Pulmonary artery endothelial cell (primary cell): Measurements from ENCODE around the gene CYP4Z1. TPM values are rescaled to one million over a fixed set of nuclear protein-coding genes. Genes with fewer than 3 reads are reported as not detected.
"Not testable (repeated sequence)": the region's sequence is repeated elsewhere in the genome, so short reads cannot be mapped to it uniquely, and the experiment has no call there.

ENCODE experiments used
- DNase-seq: peaks from one replicate; pipeline ENCODE4 v3.0.0-alpha.2; 2011; ENCODE audit warnings: low read depth, low spot score
- total RNA-seq: library from RNA; depleted of rRNA; stranded (reverse); fragments of >200 nt; gene quantifications from 2 replicates; pipeline ENCODE4 v1.2.3, GENCODE V29; 2014

The CYP4Z1 gene, protein sequence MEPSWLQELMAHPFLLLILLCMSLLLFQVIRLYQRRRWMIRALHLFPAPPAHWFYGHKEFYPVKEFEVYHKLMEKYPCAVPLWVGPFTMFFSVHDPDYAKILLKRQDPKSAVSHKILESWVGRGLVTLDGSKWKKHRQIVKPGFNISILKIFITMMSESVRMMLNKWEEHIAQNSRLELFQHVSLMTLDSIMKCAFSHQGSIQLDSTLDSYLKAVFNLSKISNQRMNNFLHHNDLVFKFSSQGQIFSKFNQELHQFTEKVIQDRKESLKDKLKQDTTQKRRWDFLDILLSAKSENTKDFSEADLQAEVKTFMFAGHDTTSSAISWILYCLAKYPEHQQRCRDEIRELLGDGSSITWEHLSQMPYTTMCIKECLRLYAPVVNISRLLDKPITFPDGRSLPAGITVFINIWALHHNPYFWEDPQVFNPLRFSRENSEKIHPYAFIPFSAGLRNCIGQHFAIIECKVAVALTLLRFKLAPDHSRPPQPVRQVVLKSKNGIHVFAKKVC
- total RNA-seq: not detected in 2 replicates

DNA sequence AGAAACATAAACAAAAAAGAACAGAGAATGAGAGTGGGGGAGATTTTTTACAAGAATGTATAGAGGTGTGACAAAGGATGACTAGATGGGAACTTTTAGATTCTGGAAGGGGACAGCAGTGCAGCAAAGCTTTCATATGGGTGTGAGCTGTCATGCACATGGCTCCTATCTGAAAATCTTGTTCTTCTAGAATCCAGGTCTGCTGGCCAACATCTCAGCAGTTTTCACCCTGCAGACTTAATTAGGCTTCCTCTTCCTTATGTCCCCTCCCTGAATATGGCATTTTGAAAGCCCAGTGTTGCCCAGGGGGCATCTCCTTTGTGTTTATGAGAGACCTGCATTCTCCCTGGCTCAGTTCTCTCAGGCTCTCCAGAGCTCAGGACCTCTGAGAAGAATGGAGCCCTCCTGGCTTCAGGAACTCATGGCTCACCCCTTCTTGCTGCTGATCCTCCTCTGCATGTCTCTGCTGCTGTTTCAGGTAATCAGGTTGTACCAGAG, at the start of gene CYP4Z1:
Gene CYP4Z1 (plus strand): TSS at position 135 of the 498 bp plus-strand sequence. CDS start 260 bp downstream, at position 395.
- no peak for DNase-seq

DNA sequence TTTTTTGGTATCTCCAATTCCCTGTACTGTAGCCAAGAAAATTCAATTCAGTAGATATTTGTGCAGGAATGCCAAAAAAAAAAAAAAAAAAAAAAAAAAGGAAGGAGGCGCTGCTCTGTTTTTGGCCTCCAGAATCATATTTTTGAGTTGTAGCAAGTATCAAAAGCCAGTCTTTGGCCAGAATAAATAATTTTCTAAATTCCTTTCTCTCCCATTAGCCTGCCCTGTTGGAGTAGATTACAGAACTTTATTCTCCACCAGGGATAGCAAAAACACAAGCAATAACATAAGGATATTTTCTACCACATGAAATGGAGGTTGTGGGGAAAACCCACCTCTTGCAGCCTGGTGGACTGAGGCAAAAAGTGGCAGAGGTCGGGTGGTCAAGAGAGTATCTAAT, 46.0 kb upstream of the CYP4Z1 start:
- DNase-seq: no peak

DNA sequence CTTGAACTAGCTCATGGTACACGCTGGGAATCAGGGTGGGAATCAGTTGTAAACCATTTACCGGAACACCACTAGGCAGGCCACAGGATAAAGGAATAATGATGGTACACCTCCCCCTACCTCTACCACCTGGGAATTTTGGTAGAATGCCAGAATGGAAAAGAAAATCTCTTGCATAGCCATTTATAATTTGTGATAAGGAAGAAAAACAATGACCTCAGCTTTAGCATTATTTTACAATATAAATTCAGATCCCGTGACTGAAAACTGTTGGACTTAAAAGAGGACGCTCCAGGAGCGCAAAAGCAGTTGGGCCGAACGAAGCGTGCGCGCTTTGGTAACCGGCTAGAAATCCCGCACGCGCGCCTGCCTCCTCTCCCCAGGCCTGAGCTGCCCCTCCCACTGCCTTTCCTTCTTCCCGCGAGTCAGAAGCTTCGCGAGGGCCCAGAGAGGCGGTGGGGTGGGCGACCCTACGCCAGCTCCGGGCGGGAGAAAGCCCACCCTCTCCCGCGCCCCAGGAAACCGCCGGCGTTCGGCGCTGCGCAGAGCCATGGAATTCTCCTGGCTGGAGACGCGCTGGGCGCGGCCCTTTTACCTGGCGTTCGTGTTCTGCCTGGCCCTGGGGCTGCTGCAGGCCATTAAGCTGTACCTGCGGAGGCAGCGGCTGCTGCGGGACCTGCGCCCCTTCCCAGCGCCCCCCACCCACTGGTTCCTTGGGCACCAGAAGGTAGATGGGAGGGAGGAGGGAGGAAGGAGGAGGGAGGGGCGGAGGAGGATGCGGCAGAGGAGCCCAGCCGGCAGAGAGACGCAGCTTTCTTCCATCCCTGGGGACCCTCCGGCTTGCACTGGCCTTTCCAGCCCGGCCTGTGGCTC, 43.5 kb upstream of the CYP4Z1 start, which contains the start of gene CYP4X1:
Gene CYP4X1 (plus strand): TSS at position 402 of the 873 bp plus-strand sequence. CDS start 149 bp downstream, at position 551.
- DNase-seq: peak; percentile 27

DNA sequence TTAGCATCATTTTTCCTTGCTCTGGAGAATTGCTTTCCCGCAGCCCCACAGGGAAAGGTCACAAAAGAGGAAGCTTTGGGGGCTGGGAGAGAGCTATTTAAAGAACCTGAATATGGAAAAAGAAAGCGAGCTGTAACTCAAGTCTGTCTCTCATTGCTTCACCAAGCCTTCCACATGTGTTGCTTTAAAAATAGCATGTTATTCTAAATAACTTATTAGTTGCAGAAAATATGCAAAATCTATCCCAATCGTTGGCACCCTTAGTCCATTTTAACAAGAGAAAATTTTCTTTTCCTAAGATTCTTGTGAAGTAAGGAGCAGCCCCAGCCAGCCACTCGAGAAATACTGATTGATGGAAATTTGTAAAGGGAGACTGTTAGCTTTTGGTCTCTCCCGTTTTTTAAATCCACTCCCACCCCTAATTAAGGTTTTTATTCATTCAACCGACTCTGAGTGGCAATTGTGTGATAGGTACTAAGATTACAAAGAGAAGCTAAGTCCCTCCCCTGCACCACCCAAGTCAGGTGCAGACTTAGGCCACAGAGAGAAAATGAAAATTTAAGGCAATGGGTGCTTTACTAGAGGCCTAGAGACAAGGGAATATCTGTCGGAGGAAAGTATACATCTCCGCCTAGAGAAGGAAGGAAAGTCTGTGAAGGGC, 42.8 kb upstream of the CYP4Z1 start:
- DNase-seq: no peak

DNA sequence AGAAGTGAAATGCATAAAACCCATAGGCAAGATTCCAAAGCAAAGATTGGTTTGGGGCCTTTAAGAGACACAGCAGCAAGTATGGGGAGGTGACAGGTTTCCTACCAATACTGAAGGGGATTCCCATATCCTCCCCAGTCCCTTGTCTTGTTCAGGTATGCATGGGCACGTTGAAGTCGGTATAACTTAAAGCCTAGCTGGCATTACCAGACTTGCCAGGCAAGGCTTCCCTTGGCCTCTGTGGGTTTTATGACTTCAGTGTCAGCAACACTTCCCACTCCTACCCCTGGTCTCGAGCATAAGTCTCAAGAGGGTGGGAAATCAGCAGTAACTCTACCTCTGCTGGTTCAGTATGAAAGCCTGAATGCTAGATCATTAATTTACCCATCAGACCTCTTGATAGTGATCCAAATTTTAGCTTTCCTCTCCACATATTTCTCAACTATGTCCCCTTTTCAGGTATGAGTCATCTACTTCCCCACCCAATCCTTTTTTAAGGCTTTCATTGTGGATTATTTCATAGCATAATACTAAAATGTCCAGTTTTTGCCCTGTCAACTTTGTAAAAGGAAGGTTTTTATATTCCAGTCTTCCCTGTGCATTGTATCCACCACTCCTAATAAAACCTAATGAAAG, 36.7 kb upstream of the CYP4Z1 start:
- DNase-seq: no peak

DNA sequence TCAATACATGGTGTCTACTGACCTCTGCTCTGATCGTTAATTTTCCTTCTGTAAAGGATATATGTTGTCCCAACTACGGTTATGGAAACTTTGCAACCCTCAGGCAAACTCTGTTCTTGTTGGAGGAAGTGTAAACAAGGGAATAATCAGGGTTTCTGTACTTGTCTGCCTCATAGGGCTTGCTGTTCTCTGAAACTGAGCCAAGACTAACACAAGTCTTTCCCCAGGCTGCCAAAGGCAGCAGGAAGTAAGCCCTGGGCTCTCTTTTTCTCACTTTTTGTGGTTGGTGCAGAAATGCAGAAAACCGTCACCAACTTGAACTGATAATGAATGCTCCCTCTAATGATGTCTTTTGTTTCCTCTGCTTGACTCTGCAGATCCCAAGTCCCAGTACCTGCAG, 36.0 kb upstream of the CYP4Z1 start:
- peak; percentile 66 for DNase-seq

DNA sequence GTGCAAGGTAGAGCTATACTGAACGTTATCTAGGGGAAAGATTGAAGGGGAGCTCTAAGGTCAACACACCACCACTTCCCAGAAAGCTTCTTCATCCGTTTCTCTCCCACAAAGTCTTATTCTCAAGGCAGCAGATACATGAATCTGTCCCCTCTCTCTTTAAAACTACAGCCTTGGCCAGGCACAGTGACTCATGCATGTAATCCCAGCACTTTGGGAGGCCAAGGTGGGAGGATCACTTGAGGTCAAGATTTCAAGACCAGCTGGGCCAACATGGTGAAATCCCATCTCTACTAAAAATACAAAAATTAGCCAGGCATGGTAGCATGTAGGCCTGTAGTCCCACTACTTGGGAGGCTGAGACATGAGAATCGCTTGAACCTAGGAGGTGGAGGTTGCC, 35.4 kb upstream of the CYP4Z1 start:
- no peak for DNase-seq

DNA sequence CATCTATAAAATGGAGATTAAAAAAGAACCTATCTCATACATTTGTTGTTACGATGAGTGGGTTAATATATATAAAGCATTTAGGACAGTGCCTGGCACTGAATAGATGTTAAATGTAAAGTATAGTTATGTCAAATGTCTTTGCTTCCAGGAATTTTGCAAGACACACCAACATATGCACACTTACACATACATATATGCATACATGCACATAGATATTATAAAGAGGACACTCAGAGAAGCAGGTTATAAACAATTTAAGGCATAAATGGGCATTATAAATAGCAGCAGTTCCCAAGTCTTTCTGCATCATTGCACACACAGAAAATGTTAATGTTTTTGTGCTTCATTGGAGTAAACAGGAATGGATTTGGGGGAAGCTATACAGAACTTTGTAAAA, 30.3 kb upstream of the CYP4Z1 start:
- no peak for DNase-seq

DNA sequence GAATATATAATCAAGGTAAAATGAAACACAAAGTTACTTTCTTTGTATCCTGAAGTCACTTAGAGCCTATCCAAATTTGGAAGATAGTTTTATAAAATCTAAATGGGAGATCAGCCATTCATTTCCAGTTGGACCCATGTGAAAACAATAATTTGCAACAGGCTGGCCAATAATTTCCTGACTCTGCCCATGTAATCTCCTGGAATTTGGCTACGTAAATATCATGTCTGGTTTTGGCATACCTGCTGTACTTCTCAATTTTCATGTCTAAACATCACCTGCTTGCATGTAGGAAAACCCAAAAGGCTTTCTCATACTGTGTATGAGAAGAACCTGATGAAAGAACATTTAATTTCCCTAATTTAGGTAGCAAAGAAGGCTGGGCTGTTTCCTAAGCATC, 7.7 kb upstream of the CYP4Z1 start:
- DNase-seq: no peak

DNA sequence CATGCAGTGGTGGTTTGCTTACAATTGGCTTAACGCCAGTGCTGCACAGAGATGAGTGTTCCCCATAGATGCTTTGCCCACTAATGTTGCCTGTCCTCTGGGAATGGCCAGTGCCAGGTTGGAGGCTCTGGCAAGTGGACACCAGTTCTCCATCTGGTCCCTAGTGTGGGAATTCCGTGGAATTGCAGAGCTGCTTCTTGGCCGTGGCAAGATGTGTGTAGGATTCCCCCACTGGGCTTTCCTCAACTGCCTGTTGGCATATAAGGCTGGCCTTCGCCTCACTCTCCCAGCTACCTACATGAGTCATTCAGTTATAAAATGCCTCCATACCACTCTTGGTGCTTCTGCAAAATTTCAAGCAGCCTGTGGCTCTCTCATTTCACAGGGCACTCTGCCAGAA, 2.0 kb downstream of the CYP4Z1 start:
- DNase-seq: not testable (repeated sequence)

DNA sequence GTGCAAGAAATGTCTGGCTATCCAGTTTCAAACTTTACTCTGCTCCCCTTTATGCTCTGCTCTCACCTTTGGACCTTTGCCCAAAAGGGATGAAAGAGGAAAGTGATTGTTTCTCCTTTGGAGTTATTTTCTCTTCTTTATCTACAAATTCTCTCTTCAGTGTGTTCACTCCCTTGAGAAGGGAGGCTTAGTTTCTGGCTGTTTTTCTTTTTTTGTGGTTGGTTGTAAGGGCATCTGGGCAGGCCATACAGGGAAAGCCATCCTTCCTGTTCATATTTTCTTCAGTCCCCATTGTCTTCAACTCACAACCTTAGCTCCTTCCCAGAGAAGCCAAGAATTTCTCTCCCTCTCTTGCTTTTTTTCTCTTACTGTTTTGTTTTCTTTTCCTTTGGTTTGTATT, 2.5 kb downstream of the CYP4Z1 start:
- DNase-seq: not testable (repeated sequence)

DNA sequence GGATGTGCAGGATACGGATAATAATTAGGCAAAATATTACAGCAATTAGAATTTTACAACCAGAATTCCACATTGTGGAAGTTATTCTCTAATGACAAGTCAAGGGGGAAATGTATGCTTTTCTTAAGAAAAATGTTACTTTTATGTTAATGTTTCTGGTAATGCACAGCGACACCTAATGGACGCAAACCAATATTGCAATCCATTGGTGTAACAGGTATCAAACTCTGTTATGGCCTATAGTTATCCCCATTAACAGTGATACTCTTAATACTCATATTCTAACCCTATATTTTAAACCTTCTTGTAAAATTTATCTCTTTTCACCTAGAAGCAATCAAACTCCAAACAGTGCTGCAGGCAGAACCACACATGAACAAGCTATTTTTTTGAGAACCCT, 22.3 kb downstream of the CYP4Z1 start:
- DNase-seq: not testable (repeated sequence)

DNA sequence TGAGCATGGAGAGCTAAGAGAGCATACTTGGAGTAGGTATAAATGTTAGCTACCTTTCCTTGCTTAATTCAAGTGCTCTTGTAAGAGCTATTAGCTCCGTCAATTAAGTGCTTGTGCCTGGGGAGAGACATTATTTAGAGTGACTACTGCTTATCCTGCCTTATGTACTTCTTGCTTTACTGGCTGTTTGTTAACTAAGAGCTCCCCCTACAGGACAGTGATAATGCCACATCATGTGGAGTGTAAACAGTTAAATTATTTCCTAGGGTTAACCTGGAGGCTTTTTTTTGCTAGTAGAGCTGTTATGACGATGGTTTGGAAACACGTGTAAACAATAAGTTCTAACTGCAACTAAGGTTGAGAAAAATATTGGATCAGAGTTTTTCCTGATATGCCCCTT, 24.4 kb downstream of the CYP4Z1 start:
- DNase-seq: not testable (repeated sequence)

DNA sequence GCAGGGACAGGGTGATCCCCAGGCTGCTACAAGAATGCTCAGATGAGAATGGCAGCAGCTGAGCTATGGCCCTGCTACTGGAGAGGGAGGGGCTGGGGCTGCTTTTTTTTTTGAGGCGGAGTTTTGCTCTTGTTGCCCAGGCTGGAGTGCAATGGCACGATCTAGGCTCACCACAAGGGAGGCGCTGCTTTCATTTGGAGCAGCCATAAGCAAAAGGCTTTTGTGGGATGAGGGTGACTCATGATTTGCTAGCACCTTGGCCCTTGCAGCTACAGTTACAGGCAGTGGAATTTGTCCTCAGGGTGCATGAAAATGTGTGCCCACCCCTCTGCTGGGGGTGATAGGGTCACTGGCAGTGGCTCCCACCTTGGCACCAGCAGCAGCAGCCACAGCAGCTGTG, 37.8 kb downstream of the CYP4Z1 start:
- DNase-seq: no peak

DNA sequence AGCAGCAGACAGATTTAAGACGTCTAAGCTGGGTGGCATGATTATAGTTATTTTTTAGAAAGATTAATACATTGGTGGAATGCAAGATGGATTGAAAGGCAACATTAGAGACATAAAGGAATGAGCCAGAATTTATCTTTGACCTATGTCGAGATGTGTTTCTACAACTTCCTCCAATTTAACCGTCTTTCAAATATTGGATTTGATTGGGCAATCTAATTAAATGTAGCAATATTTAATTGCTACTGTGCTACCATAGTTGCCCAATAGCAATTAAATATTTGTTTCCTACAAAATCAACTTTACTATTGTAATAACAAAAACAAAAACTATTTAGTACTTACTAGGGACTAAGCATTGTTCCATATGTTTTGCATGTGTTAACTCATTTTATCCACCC, 39.8 kb downstream of the CYP4Z1 start:
- DNase-seq: no peak

DNA sequence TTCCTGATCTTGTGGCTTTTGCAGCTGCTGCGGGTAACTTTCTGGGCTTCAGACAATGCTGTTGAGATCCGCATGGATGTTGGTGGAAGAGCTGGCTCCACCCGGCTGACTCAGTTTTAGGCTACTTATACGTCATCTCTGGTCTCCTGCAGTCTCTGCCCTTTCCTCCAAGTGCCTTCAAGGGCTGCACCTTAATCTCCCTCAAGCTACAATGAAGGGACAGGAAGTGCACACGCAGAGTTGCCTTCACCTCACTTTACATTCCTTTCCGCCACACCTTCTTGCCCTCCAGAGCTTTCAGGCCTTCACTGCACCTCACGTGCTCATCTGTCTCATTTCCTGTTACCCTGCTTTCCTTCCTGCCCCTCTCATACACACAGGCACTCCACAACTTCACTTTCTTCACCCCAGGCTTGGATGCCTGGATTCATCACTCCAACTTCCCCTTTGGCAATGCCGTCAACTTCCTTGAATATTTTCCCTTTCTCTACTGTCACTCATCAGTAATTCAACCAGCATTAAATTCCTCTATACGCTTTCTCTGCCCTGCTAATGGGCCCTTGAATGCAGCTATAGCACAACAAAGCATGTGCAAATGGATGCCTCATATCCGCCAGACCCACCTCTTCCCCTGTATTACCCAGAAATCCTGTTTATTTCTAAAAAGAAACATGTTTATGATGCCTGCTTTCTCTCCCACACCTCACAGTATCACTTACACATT, 41.0 kb downstream of the CYP4Z1 start:
- not testable (repeated sequence) for DNase-seq

DNA sequence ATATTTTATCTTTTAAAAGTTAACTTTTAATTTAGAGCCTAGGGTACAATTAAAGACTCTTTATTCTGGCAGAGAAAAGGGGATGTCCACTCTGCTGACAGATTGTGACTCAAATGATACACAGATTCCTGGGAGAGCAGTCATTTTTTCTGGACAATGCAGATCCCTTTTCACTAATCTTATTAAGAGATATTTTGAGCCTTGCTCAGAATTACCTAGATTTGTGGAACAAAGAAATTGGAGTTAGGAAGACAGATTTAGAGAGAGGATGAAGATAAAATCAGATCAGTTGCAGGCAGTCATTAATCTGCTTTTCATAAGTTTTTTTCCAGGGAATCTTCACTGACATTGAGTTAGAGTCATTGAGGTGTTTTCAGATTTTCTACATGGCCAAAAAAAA, 42.5 kb downstream of the CYP4Z1 start:
- DNase-seq: not testable (repeated sequence)

DNA sequence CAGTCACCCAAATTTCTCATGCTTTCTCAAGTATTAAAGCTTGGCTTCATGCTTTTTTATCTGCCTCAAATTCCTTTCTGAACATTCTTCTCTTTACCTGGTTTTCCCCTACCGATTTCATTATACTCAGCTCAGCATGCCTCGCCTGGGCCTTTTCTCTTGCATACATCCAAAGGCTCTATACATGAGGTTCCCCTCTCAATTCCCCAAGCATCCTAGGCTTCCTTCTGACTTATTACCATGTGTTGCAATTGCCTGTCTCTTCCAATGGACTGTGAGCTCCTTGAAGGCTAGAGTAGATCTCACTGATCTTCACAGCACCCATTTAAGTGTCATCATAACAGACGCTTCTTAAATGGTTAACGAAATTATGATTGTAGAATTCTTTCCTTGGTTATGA, 46.1 kb downstream of the CYP4Z1 start:
- no peak for DNase-seq

DNA sequence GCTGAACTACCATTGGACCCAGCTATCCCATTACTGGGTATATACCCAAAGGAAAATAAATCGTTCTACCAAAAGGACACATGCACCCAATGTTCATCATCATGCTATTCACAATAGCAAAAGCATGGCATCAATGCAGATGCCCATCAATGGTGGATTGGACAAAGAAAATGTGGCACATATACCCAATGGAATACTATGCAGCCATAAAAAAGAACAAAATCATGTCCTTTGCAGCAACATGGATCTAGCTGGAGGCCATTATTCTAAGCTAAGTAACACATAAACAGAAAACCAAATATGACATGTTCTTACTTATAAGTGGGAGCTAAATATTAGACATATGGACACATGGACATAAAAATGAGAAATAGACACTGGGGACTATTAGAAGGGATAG, 54.0 kb downstream of the CYP4Z1 start:
- DNase-seq: not testable (repeated sequence)

DNA sequence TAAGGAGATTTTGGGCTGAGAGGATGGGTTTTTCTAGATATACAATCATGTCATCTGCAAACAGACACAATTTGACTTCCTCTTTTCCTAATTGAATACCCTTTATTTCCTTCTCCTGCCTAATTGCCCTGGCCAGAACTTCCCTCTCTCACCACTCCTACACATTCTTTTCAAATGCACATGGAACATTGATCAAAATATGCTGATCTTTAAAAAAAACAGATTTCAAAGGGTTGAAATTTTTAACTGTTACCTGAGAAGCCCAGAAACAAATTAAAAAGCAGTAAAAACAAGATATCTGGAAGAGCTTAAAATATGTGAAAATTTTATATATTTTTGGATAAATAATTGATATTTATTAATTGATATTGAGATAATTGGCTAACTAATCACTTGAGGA, 57.8 kb downstream of the CYP4Z1 start:
- DNase-seq: not testable (repeated sequence)
